Mesendoderm (in vitro differentiated cells): ENCODE data around the gene ZNF329. TPM values are rescaled to one million over a fixed set of nuclear protein-coding genes. Genes with fewer than 3 reads are reported as not detected.

ENCODE experiments used
- DNase-seq: peaks from one replicate; pipeline ENCODE4 v3.0.0; 2013
- H2AK5ac ChIP-seq: 2 replicates; pipeline ENCODE4 v1.6.1; 2013; ENCODE audit warnings: low read length, inconsistent platforms
- H2BK120ac ChIP-seq: 2 replicates; pipeline ENCODE4 v1.6.1; 2013; ENCODE audit warnings: low read depth, mild to moderate bottlenecking, low read length, moderate library complexity, mixed read lengths
- H2BK15ac ChIP-seq: replicated peaks from 2 replicates; pipeline ENCODE4 v1.6.1; 2013; ENCODE audit warnings: low read depth, mild to moderate bottlenecking, moderate library complexity
- H2BK5ac ChIP-seq: 2 replicates; pipeline ENCODE4 v1.6.1; 2013; ENCODE audit warnings: low read length, inconsistent platforms
- H3K18ac ChIP-seq: 2 replicates; pipeline ENCODE4 v1.6.1; 2013; ENCODE audit warnings: mild to moderate bottlenecking, low read length, mixed read lengths
- H3K23ac ChIP-seq: one replicate; pipeline ENCODE4 v1.6.1; 2013; ENCODE audit warnings: low read length
- H3K27ac ChIP-seq: 2 replicates; pipeline ENCODE4 v1.5.1; 2013; ENCODE audit warnings: low read depth, mild to moderate bottlenecking, inconsistent platforms, low read length, moderate library complexity
- H3K27me3 ChIP-seq: 2 replicates; pipeline ENCODE4 v1.6.1; 2013; ENCODE audit warnings: low read length, control low read depth, mild to moderate bottlenecking, inconsistent platforms; ENCODE audit not compliant: insufficient read depth, poor library complexity
- H3K36me3 ChIP-seq: 2 replicates; pipeline ENCODE4 v1.6.1; 2013; ENCODE audit warnings: low read length, inconsistent platforms; ENCODE audit not compliant: control insufficient read depth, insufficient read depth
- H3K4ac ChIP-seq: one replicate; pipeline ENCODE4 v1.6.1; 2013; ENCODE audit warnings: low read depth, mild to moderate bottlenecking, low read length, moderate library complexity
- H3K4me1 ChIP-seq: 2 replicates; pipeline ENCODE4 v1.6.1; 2013; ENCODE audit warnings: low read depth, low read length, inconsistent platforms; ENCODE audit not compliant: control insufficient read depth
- H3K4me2 ChIP-seq: 2 replicates; pipeline ENCODE4 v1.6.1; 2013; ENCODE audit warnings: low read length
- H3K4me3 ChIP-seq: 2 replicates; pipeline ENCODE4 v1.5.1; 2013; ENCODE audit warnings: mild to moderate bottlenecking, low read length
- H3K56ac ChIP-seq: one replicate; pipeline ENCODE4 v1.6.1; 2013; ENCODE audit warnings: low read length
- H3K79me1 ChIP-seq: 2 replicates; pipeline ENCODE4 v1.6.1; 2013; ENCODE audit warnings: low read length, inconsistent platforms
- H3K79me2 ChIP-seq: 2 replicates; pipeline ENCODE4 v1.6.1; 2013; ENCODE audit warnings: mild to moderate bottlenecking, low read length; ENCODE audit not compliant: control insufficient read depth, insufficient read depth
- H3K9ac ChIP-seq: 2 replicates; pipeline ENCODE4 v1.6.1; 2013; ENCODE audit warnings: low read length, inconsistent platforms
- H4K5ac ChIP-seq: one replicate; pipeline ENCODE4 v1.6.1; 2013; ENCODE audit warnings: low read length
- H4K8ac ChIP-seq: one replicate; pipeline ENCODE4 v1.6.1; 2013; ENCODE audit warnings: low read depth, mild to moderate bottlenecking, control low read depth, low read length, moderate library complexity
- WGBS: extraction: QIAGEN DNeasy Blood & Tissue Kit; methylation state at CpG from one replicate; pipeline ENCODE4 v1.1.7; 2013; ENCODE audit warnings: low lambda C conversion rate, missing lambda C conversion rate; ENCODE audit not compliant: insufficient coverage; ENCODE audit errors: extremely low coverage; 5-methylcytosine and 5-hydroxymethylcytosine counted together
- polyA plus RNA-seq, 2 experiments: library from polyadenylated mRNA; stranded (reverse); fragments of 200-250 nt; gene quantifications; one replicate each; pipeline ENCODE4 v1.2.3, GENCODE V29; 2013

The ZNF329 gene
- 6.1 TPM for polyA plus RNA-seq (2013, experiment 1 of 2)
- polyA plus RNA-seq (2013, experiment 2 of 2), result 6.0 TPM

DNA sequence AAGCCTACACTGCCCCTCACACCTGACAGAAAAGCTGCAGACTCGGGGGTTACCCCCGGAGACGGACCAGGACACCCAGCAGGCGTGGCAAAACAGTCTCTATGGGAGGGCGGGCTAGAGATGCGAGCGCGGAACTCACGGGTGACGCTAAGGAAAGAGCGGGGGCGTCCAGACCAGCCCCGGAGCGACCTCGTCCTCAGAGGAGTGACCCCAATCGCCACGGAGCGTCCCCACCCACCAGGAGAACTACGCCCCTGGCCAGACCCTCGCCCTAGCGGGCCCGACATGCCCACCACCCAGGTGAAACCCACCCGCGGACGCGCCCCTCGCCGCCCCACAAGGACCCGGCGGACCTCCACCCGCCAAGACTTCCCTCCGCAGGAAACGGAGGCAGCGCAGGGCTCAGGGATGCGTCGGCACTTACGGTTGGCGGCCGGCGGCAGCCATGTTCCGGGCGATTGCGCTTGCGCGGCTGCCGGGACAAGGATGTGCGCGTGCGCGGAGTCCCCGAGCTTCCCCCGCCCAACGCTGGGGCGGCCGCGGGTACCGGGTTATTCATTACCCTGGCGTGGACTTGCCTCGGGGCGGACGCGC lies at the start of gene ZNF329:
ZNF329 (minus strand) TSS at position 462 of the 594 bp plus-strand sequence. CDS start 21,286 bp downstream, outside the sequence.
- Histone ChIP-seq H3K56ac (peak within 1 kb of the TSS; percentile 95), H2AK5ac (no peak within 1 kb of the TSS), H3K9ac (peak within 1 kb of the TSS; percentile 93), H3K27me3 (no peaks in the 10 kb centered on the region), H3K4me1 (no peaks in the 10 kb centered on the region), H3K79me1 (no peaks in the 10 kb centered on the region), H3K23ac (no peak within 1 kb of the TSS), H3K4ac (peak within 1 kb of the TSS; percentile 44), H3K36me3 (no peaks in the 10 kb centered on the region), H2BK5ac (peak within 1 kb of the TSS; percentile 45), H2BK15ac (no peak within 1 kb of the TSS), H3K4me3 (peak within 1 kb of the TSS; percentile 91), H2BK120ac (no peak within 1 kb of the TSS), H3K4me2 (peak within 1 kb of the TSS; percentile 49), H3K27ac (peak within 1 kb of the TSS; percentile 60), H4K8ac (peak within 1 kb of the TSS; percentile 83), H3K18ac (peak within 1 kb of the TSS; percentile 46), H3K79me2 (no peaks in the 10 kb centered on the region), H4K5ac (no peak within 1 kb of the TSS)
- WGBS, result no CpG with 5 or more reads among the region's 62 CpGs
- peak; percentile 82 for DNase-seq

DNA sequence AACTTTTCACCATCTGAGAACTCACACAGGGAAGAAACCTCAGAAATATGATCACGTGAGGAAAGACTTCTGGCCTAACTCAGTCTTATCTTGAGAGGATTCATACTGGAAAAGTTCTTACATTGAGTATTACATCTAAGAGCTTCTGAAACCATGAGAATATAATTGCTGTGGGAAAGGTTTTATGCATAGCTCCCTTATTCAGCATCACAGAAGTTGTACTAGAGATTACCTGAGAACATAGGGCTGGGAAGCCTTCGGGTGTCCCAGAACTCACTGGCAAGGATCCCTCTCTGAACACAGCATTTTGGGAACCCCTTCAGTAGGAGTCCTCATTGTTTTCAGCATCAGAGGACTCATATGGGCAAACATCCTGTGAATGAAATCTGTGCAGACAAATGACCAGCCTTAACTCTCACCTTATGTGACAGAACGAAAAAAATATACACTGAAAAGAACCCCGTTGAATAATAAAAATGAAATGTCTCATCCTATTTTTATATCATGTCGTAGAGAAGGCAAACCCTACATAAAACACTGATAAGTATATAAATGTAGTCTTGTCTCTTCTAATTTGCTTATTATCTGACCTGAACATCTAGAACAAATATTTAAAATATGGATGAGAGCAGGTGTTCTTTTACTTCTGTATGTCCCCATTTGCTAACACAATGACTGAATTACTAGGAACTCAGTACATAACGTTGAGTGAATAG lies 46.5 kb upstream of the ZNF329 start:
- Histone ChIP-seq H3K9ac (no peak overlapping the region), H3K27me3 (no peaks in the 10 kb centered on the region), H3K4ac (no peak overlapping the region), H4K8ac (no peak overlapping the region), H2BK15ac (no peak overlapping the region), H3K4me1 (no peaks in the 10 kb centered on the region), H3K36me3 (peaks cover 14% of the 10 kb centered on the region), H3K18ac (no peak overlapping the region), H3K23ac (no peak overlapping the region), H3K4me2 (no peak overlapping the region), H4K5ac (no peak overlapping the region), H3K56ac (no peak overlapping the region), H3K79me2 (no peaks in the 10 kb centered on the region), H3K79me1 (no peaks in the 10 kb centered on the region), H2BK120ac (no peak overlapping the region), H2BK5ac (no peak overlapping the region), H3K4me3 (peak overlapping the region; percentile 2), H3K27ac (no peak overlapping the region), H2AK5ac (no peak overlapping the region)
- peak; percentile 68 for DNase-seq
- no CpG with 5 or more reads among the region's 6 CpGs for WGBS

DNA sequence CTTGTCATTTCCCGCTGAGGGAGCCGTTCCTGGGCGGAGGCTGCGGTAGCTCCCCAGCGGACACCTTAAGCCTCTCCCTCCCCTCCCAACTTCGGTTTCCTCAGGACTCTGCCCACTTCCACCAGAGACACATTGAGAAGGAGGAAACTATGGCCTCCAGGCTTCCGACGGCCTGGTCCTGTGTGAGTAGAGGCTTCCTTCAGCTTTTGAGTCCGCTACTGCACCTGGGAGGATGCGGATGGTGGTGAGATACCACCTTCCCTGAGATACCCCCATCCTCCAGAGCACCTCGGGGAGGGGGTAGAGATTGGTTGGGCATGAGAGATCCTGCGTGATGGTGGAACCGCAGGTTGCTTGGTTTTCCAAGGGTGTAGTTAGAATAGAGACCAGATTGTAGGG lies 33.2 kb upstream of the ZNF329 start:
- H3K79me1 ChIP-seq, result peaks cover 17% of the 10 kb centered on the region
- no peaks in the 10 kb centered on the region for H3K4me1 ChIP-seq
- H3K27ac ChIP-seq, result no peak overlapping the region
- peak overlapping the region; percentile 88 for H3K56ac ChIP-seq
- H3K4me2 ChIP-seq, result peak overlapping the region; percentile 82
- no peak for DNase-seq
- H3K27me3 ChIP-seq, result no peaks in the 10 kb centered on the region
- H2BK120ac ChIP-seq, result no peak overlapping the region
- peak overlapping the region; percentile 98 for H3K4me3 ChIP-seq
- H3K23ac ChIP-seq, result peak overlapping the region; percentile 98
- WGBS, result no CpG with 5 or more reads among the region's 13 CpGs
- peak overlapping the region; percentile 65 for H3K18ac ChIP-seq
- H3K36me3 ChIP-seq, result peaks cover 8% of the 10 kb centered on the region
- peak overlapping the region; percentile 56 for H3K4ac ChIP-seq
- peak overlapping the region; percentile 89 for H3K9ac ChIP-seq
- peak overlapping the region; percentile 10 for H2AK5ac ChIP-seq
- no peak overlapping the region for H4K5ac ChIP-seq
- H4K8ac ChIP-seq, result peak overlapping the region; percentile 66
- no peak overlapping the region for H2BK5ac ChIP-seq
- peaks cover 8% of the 10 kb centered on the region for H3K79me2 ChIP-seq
- H2BK15ac ChIP-seq, result no peak overlapping the region

DNA sequence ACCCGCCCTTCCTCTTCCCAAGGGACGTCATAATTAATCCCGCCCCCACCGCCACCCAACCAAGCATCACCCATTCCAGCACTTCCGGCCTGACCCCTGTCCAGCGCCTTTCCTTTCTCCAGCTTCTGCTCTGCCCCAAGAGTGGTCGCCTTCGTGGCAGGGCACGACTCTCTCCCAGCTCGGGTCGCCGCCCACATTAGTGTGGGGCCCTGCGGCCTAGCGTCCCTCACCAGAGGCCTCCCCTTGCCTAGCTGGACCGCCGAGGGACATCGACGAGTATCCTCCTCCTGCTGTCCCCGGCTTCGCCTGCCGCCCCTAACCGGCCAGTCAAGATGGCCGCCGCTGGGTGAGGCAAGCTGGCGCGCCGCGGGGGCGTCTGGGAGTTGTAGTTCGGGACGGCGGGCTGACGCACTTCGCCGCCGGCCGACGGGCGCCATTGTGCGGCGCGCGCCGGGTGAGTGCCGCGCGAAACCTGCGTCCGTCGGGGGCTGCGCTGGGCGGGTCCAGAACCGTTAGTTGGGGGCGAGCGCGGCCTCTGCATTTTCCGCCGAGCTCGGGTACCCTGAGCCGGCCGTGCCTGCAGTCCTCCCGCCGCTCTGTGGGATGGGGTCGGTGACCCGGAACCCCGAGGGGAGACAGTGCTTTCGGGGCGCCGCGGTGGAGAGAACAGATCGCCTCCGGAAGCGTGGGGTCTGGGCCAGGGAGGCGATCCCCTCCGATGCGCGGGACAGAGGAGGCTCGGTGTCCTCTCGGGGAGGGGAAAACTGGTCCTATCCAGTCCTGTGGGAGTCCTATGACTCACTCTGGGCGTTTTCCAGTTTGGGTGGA lies 32.6 kb upstream of the ZNF329 start, which contains the start of gene ZNF274:
ZNF274 (plus strand) TSS at position 73 of the 828 bp plus-strand sequence. CDS start 905 bp downstream, outside the sequence.
- Histone ChIP-seq H3K27me3 (no peaks in the 10 kb centered on the region), H3K23ac (peak within 1 kb of the TSS; percentile 98), H2BK15ac (no peak within 1 kb of the TSS), H2BK5ac (peak within 1 kb of the TSS; percentile 99), H3K36me3 (peaks cover 8% of the 10 kb centered on the region), H3K56ac (peak within 1 kb of the TSS; percentile 100), H3K4ac (peak within 1 kb of the TSS; percentile 75), H3K4me2 (peak within 1 kb of the TSS; percentile 91), H3K4me1 (no peaks in the 10 kb centered on the region), H3K79me2 (peaks cover 8% of the 10 kb centered on the region), H3K27ac (peak within 1 kb of the TSS; percentile 88), H3K4me3 (peak within 1 kb of the TSS; percentile 98), H3K18ac (peak within 1 kb of the TSS; percentile 82), H3K9ac (peak within 1 kb of the TSS; percentile 98), H3K79me1 (peaks cover 17% of the 10 kb centered on the region), H4K8ac (peak within 1 kb of the TSS; percentile 88), H2AK5ac (peak within 1 kb of the TSS; percentile 10), H2BK120ac (no peak within 1 kb of the TSS), H4K5ac (no peak within 1 kb of the TSS)
- WGBS, result no CpG with 5 or more reads among the region's 80 CpGs
- DNase-seq, result peak; percentile 98

DNA sequence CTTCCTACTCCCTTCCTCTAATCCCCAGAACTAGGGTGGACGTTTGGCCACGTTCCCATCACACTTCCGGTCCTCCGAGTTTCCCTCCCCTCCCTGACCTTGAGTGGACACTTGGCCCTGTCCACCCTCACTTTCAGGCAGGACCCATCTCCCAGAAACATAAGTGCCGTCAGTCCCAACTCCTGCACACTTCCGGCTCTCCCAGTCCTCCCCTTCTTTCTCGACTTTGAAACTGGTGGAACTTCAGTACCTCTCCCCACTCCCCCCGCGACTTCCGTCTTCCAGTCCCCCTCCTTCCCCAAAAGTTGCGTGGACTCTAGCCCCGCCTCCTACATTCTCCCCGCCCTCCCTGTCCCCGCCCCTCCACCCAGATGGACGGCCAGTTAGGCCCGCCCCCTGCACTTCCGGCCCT lies 32.0 kb upstream of the ZNF329 start:
- H2BK5ac ChIP-seq, result no peak overlapping the region
- no peaks in the 10 kb centered on the region for H3K4me1 ChIP-seq
- no peak overlapping the region for H3K4me3 ChIP-seq
- no peak overlapping the region for H3K23ac ChIP-seq
- H4K8ac ChIP-seq, result no peak overlapping the region
- H4K5ac ChIP-seq, result no peak overlapping the region
- H3K27me3 ChIP-seq, result no peaks in the 10 kb centered on the region
- H3K4me2 ChIP-seq, result peak overlapping the region; percentile 1
- no peak for DNase-seq
- WGBS, result no CpG with 5 or more reads among the region's 17 CpGs
- H3K79me2 ChIP-seq, result peaks cover 8% of the 10 kb centered on the region
- H3K9ac ChIP-seq, result no peak overlapping the region
- H3K36me3 ChIP-seq, result peaks cover 8% of the 10 kb centered on the region
- peak overlapping the region; percentile 28 for H3K56ac ChIP-seq
- H2BK120ac ChIP-seq, result no peak overlapping the region
- H2AK5ac ChIP-seq, result no peak overlapping the region
- H3K79me1 ChIP-seq, result peaks cover 17% of the 10 kb centered on the region
- no peak overlapping the region for H2BK15ac ChIP-seq
- no peak overlapping the region for H3K18ac ChIP-seq
- H3K4ac ChIP-seq, result no peak overlapping the region
- no peak overlapping the region for H3K27ac ChIP-seq
